Aorta (tissue), 5 donors: ENCODE measurements around the gene CFAP97D1. TPM values are rescaled to one million over a fixed set of nuclear protein-coding genes. Genes with fewer than 3 reads are reported as not detected.

ENCODE experiments used
- ATAC-seq: fragments of 200-7000 bp; cut with Tn5 transposase; one replicate; pipeline ENCODE4 v1.9.1; 2022; ENCODE audit warnings: moderate library complexity; ENCODE audit not compliant: low FRiP score
- DNase-seq, 2 donors: peaks; one replicate each; pipeline ENCODE4 v3.0.0-alpha.2; 2020
- H3K27ac ChIP-seq, 2 donors: one replicate each; pipeline ENCODE4 v1.5.1; 2013; ENCODE audit warnings: low read length in 2 of 2, mild to moderate bottlenecking in 2 of 2, moderate library complexity in 2 of 2, control low read depth in 1 of 2, inconsistent platforms in 1 of 2, low read depth in 1 of 2
- H3K27me3 ChIP-seq, 2 donors: one replicate each; pipeline ENCODE4 v1.6.1; 2013; ENCODE audit warnings: control low read depth in 1 of 2, low read length in 1 of 2, mild to moderate bottlenecking in 1 of 2, moderate library complexity in 1 of 2; ENCODE audit not compliant: insufficient read depth in 2 of 2, control insufficient read depth in 1 of 2
- H3K36me3 ChIP-seq, 2 donors: one replicate each; pipeline ENCODE4 v1.6.1; 2013; ENCODE audit warnings: control low read depth in 1 of 2, low read length in 1 of 2, mild to moderate bottlenecking in 1 of 2; ENCODE audit not compliant: insufficient read depth in 2 of 2, control insufficient read depth in 1 of 2
- H3K4me1 ChIP-seq, 2 donors: one replicate each; pipeline ENCODE4 v1.6.1; 2013; ENCODE audit warnings: low read length in 2 of 2, control low read depth in 1 of 2, mild to moderate bottlenecking in 1 of 2, moderate library complexity in 1 of 2; ENCODE audit not compliant: insufficient read depth in 2 of 2, control insufficient read depth in 1 of 2
- H3K4me3 ChIP-seq, 2 donors: one replicate each; pipeline ENCODE4 v1.5.1; 2013; ENCODE audit warnings: low read length in 2 of 2, control low read depth in 1 of 2, mild to moderate bottlenecking in 1 of 2
- H3K9me3 ChIP-seq: one replicate; pipeline ENCODE4 v1.6.1; 2013; ENCODE audit warnings: mild to moderate bottlenecking, low read length; ENCODE audit not compliant: control insufficient read depth
- WGBS, 2 donors: extraction: QIAGEN DNeasy Blood & Tissue Kit; methylation state at CpG; one replicate each; pipeline ENCODE4 v1.1.7; 2013; 5-methylcytosine and 5-hydroxymethylcytosine counted together
- intact Hi-C, 2 donors: fragments of 100-400 bp; cut with DNase I; formaldehyde crosslinking; loops; one replicate each; pipeline versions ENCODE4 v1.14.2 to v1.15.0; 2022
- polyA plus RNA-seq, 2 donors: library from polyadenylated mRNA; stranded (reverse); fragments of 200-250 nt; gene quantifications; one replicate each; pipeline ENCODE4 v1.2.3, GENCODE V29; 2013
- total RNA-seq, 2 donors: library from RNA; stranded (reverse); fragmentation: NEBNext Ultra II Directional; extraction: Animal tissue kit (Norgen Biotek cat#: 25700); gene quantifications; one replicate each; pipeline ENCODE4 v1.2.1, GENCODE V29; 2021
- donor health status: healthy with polysubstance abuse.
- donor health status: Bipolar disorder and iron deficiency.
- donor health status: DM: no; HTN: no; CAD: no.
- donor health status: DM: no; HTN: no; CAD: no.
- donor health status: DM: yes; HTN: yes; CAD: no.

The CFAP97D1 gene
- total and polyA plus RNA-seq, 4 donors, result 0.25 TPM; not detected in 3

DNA sequence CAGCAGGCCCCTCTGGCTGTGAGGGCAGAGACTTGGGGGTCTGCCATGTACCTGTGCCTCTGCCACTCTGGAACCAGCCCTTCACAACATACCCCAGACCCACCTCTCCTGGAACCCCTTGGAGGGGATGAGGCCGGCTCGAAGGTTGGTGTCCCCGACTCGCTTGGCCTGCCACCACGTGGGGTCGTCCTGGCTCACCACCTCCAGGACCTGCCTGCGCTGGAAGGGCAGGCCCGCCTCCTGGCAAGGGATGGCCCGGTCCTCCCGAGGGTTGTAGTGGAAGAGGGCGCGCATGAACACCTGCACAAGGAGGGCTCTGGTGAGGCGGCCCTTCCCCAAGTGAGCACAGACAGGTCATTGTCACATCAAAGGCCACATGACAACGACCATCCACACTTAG is 40.5 kb downstream of the CFAP97D1 start:
- intact Hi-C loops, result no loop called here
- Histone ChIP-seq H3K36me3 (no peaks in the 10 kb centered on the region), H3K27ac (no peak overlapping the region), H3K4me3 (no peak overlapping the region), H3K4me1 (no peaks in the 10 kb centered on the region), H3K27me3 (no peaks in the 10 kb centered on the region), H3K9me3 (no peaks in the 10 kb centered on the region)
- DNase-seq (peak in 1 of 2 donors; percentile 41), ATAC-seq (no peak)
- WGBS, 2 donors, result 91 to 96% methylated on average over 14 of the region's 14 CpGs

DNA sequence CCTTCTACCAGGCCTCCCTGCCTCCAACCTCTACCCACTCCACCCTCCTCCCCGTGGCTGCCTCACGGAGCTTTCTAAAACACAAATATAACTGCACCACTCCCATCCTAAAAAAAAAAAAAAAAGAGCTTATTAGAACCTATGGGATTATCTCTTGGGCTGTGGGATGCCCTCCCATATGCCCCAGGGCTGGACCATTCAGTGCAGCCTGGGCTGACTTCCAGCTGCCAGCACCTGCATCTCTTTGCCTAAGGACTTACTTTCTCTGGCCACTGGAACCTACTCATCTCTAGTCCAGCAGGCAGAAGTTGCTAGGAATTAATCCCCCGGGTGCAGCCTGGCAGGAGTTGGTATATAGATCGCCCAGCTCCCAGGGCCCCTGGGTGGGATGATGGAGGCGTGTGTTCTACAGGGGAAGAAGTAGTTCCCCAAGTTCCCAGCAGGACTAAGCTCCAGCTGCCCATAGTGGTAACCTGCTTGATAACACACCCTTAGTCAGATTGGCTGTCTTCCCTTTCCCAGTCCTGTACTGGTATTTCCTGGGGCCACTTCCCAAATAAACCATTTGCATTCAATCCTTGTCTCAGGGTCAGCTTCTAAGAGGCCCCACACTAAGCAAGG is 42.4 kb downstream of the CFAP97D1 start:
- WGBS, 2 donors, result 86 to 87% methylated on average over 5 of the region's 5 CpGs
- intact Hi-C loops, result no loop called here
- no peak for ATAC-seq
- peak in 1 of 2 donors; percentile 36 for DNase-seq
- Histone ChIP-seq H3K4me1 (no peaks in the 10 kb centered on the region), H3K27ac (no peak overlapping the region), H3K27me3 (no peaks in the 10 kb centered on the region), H3K4me3 (no peak overlapping the region), H3K9me3 (no peaks in the 10 kb centered on the region), H3K36me3 (peaks cover 0 to 2% of the 10 kb centered on the region in 2 donors)

DNA sequence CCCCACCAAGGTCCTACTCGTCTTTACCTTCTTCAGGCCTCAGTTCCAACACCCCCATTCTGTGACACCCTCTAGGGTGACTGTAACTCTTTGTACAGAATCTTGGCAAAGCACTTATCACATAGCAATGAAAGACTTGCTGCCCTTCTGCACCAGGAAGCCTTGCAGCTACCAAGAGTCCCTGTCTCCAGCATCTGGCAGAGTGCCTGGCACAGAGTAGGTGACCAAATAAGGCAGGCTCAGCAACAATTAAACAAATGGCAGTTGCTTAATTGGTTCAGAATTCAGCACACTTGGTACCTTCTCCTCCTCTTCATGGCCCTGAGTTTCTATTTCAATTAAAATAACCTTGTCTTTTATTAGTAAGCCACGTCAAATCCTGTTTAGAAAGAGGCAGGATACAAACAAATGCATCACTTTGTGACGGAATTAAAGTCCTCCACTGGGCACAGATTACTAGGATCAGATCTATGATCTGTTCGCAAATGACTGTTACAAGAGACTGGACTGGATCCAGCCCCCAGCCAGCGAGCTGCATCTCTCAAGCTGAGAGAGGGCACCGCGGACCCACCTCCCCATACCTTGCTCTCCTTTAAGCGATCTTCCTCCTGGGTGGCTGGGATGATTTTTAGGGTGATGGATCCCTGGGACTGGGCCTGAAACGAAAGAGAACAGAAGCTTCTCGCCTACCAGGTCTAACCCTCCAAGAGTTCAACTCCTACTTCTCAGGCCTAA is 43.3 kb downstream of the CFAP97D1 start:
- DNase-seq (peak in 1 of 2 donors; percentile 54), ATAC-seq (no peak)
- Histone ChIP-seq H3K4me3 (no peak overlapping the region), H3K27ac (no peak overlapping the region), H3K27me3 (no peaks in the 10 kb centered on the region), H3K9me3 (no peaks in the 10 kb centered on the region), H3K4me1 (no peaks in the 10 kb centered on the region), H3K36me3 (peaks cover 0 to 2% of the 10 kb centered on the region in 2 donors)
- 85% methylated on average over 10 of the region's 10 CpGs for WGBS, 2 donors
- intact Hi-C loops, result no loop called here

- ATAC-seq (no peak), DNase-seq (peak in 1 of 2 donors; percentile 59)
- WGBS, 2 donors, result 95 to 96% methylated on average over 12 of the region's 12 CpGs
- Histone ChIP-seq H3K4me1 (no peaks in the 10 kb centered on the region), H3K27ac (no peak overlapping the region), H3K4me3 (no peak overlapping the region), H3K9me3 (no peaks in the 10 kb centered on the region), H3K27me3 (no peaks in the 10 kb centered on the region), H3K36me3 (peaks cover 0 to 6% of the 10 kb centered on the region in 2 donors)
- intact Hi-C loops, result no loop called here
Observed at GRCh38 chr17:43825567-43825966, 45.3 kb downstream of the CFAP97D1 start.

- intact Hi-C loops, result no loop called here
- H3K36me3 ChIP-seq, result peaks cover 0 to 6% of the 10 kb centered on the region in 2 donors
- H3K9me3 ChIP-seq, result no peaks in the 10 kb centered on the region
- no peak overlapping the region for H3K27ac ChIP-seq
- no peaks in the 10 kb centered on the region for H3K27me3 ChIP-seq
- no peak for ATAC-seq
- no peaks in the 10 kb centered on the region for H3K4me1 ChIP-seq
- DNase-seq, result peak in 1 of 2 donors; percentile 5
- no peak overlapping the region for H3K4me3 ChIP-seq
- 93 to 96% methylated on average over 7 of the region's 7 CpGs for WGBS, 2 donors
Observed at GRCh38 chr17:43826206-43826605, 46.0 kb downstream of the CFAP97D1 start.

GRCh38 chr17:43827596-43827995 is 47.4 kb downstream of the CFAP97D1 start:
- intact Hi-C loops, result no loop called here
- no peak overlapping the region for H3K27ac ChIP-seq
- no peak overlapping the region for H3K4me3 ChIP-seq
- peak in 1 of 2 donors; percentile 54 for DNase-seq
- no peaks in the 10 kb centered on the region for H3K9me3 ChIP-seq
- ATAC-seq, result no peak
- peaks cover 0 to 6% of the 10 kb centered on the region in 2 donors for H3K36me3 ChIP-seq
- H3K4me1 ChIP-seq, result no peaks in the 10 kb centered on the region
- WGBS, 2 donors, result 95% methylated on average over 9 of the region's 9 CpGs
- no peaks in the 10 kb centered on the region for H3K27me3 ChIP-seq

GRCh38 chr17:43829738-43830137 is 49.5 kb downstream of the CFAP97D1 start:
- 96% methylated on average over 14 of the region's 14 CpGs for WGBS, 2 donors
- Histone ChIP-seq H3K36me3 (peaks cover 0 to 6% of the 10 kb centered on the region in 2 donors), H3K4me3 (no peak overlapping the region), H3K9me3 (no peaks in the 10 kb centered on the region), H3K27ac (no peak overlapping the region), H3K27me3 (no peaks in the 10 kb centered on the region), H3K4me1 (no peaks in the 10 kb centered on the region)
- intact Hi-C loops, result loop anchor here (5.0 kb wide), 1 partner anchor 47 kb away; the partner anchor contains the start of gene CFAP97D1 (in 2 of the 2)
- ATAC-seq (no peak), DNase-seq (peak in 1 of 2 donors; percentile 51)

GRCh38 chr17:43830510-43831140 is 50.4 kb downstream of the CFAP97D1 start:
- Histone ChIP-seq H3K36me3 (peaks cover 0 to 6% of the 10 kb centered on the region in 2 donors), H3K27ac (no peak overlapping the region), H3K27me3 (no peaks in the 10 kb centered on the region), H3K4me1 (no peaks in the 10 kb centered on the region), H3K9me3 (no peaks in the 10 kb centered on the region), H3K4me3 (no peak overlapping the region)
- ATAC-seq, result no peak
- 93 to 94% methylated on average over 7 of the region's 7 CpGs for WGBS, 2 donors
- intact Hi-C loops, result loop anchor here (5.0 kb wide), 1 partner anchor 48 kb away; the partner anchor contains the start of gene CFAP97D1 (in 2 of the 2)
- peak in 1 of 2 donors; percentile 41 for DNase-seq
